ENCODE data around the gene NELL2.

NELL2 gene

GRCh38 chr12:44858226-44858855 lies 17.8 kb downstream of the NELL2 start:
- no peak for TF ChIP-seq CTCF (IDR thresholded peaks at IDR 0.05; ENCODE audit: unreplicated experiment in 3 of 3)
- H3K4me3 Mint-ChIP-seq: no peak overlapping the region
- H3K9me3 Mint-ChIP-seq: peaks cover 6% of the 10 kb centered on the region

GRCh38 chr12:44852483-44852882 lies 23.6 kb downstream of the NELL2 start:
- Mint-ChIP-seq H3K9me3 (no peaks in the 10 kb centered on the region), H3K4me1 (no peaks in the 10 kb centered on the region), H3K4me3 (no peak overlapping the region)

More at GRCh38 chr12:44858226-44858855, 17.8 kb downstream of the NELL2 start:
- Mint-ChIP-seq H3K36me3 (ENCODE audit: low read depth) (peaks cover 8% of the 10 kb centered on the region), H3K4me1 (no peaks in the 10 kb centered on the region), H3K27ac (no peak overlapping the region), H3K27me3 (ENCODE audit: low read depth) (no peaks in the 10 kb centered on the region)

GRCh38 chr12:44851586-44851985 lies 24.5 kb downstream of the NELL2 start:
- Mint-ChIP-seq H3K27me3 (ENCODE audit: low read depth) (peaks cover 6% of the 10 kb centered on the region), H3K4me1 (no peaks in the 10 kb centered on the region), H3K4me3 (no peak overlapping the region), H3K27ac (no peak overlapping the region), H3K36me3 (ENCODE audit: low read depth) (no peaks in the 10 kb centered on the region), H3K9me3 (no peaks in the 10 kb centered on the region)
- TF ChIP-seq CTCF (IDR thresholded peaks at IDR 0.05; ENCODE audit: unreplicated experiment in 3 of 3): no peak

More at GRCh38 chr12:44852483-44852882, 23.6 kb downstream of the NELL2 start:
- no peak for TF ChIP-seq CTCF (IDR thresholded peaks at IDR 0.05; ENCODE audit: unreplicated experiment in 3 of 3)
- H3K36me3 Mint-ChIP-seq (ENCODE audit: low read depth): no peaks in the 10 kb centered on the region
- H3K27me3 Mint-ChIP-seq (ENCODE audit: low read depth): peaks cover 6% of the 10 kb centered on the region
- H3K27ac Mint-ChIP-seq: no peak overlapping the region

GRCh38 chr12:44848703-44849085 lies 27.4 kb downstream of the NELL2 start:
- Mint-ChIP-seq H3K27ac (no peak overlapping the region), H3K4me3 (no peak overlapping the region), H3K9me3 (no peaks in the 10 kb centered on the region), H3K36me3 (ENCODE audit: low read depth) (no peaks in the 10 kb centered on the region), H3K4me1 (no peaks in the 10 kb centered on the region), H3K27me3 (ENCODE audit: low read depth) (peaks cover 6% of the 10 kb centered on the region)
- no peak for TF ChIP-seq CTCF (IDR thresholded peaks at IDR 0.05; ENCODE audit: unreplicated experiment in 3 of 3)

GRCh38 chr12:44847888-44848702 lies 28.0 kb downstream of the NELL2 start:
- Mint-ChIP-seq H3K4me3 (no peak overlapping the region), H3K9me3 (no peaks in the 10 kb centered on the region), H3K27ac (no peak overlapping the region), H3K36me3 (ENCODE audit: low read depth) (no peaks in the 10 kb centered on the region), H3K4me1 (no peaks in the 10 kb centered on the region), H3K27me3 (ENCODE audit: low read depth) (peaks cover 6% of the 10 kb centered on the region)
- TF ChIP-seq CTCF (IDR thresholded peaks at IDR 0.05; ENCODE audit: unreplicated experiment in 3 of 3): no peak

All from nephron (organoid).